DND-41 (cell line): ENCODE data around the gene KRT6B.
"Not testable (repeated sequence)": the region's sequence is repeated elsewhere in the genome, so short reads cannot be mapped to it uniquely, and the experiment has no call there.

ENCODE experiments used
- ATAC-seq: fragments of 200-7000 bp; cut with Tn5 transposase; 3 replicates; pipeline ENCODE4 v1.9.1; 2021; ENCODE audit warnings: low read depth; ENCODE audit not compliant: insufficient read depth
- DNase-seq: peaks from one replicate; pipeline ENCODE4 v3.0.0-alpha.2; 2020
- H2AFZ ChIP-seq: 2 replicates; pipeline ENCODE4 v1.6.0; 2012; ENCODE audit warnings: low read depth, low read length
- H3K27ac ChIP-seq: 2 replicates; pipeline ENCODE4 v1.5.1; 2012; ENCODE audit warnings: low read length, inconsistent platforms
- H3K27me3 ChIP-seq: fragments of 200-600 bp; sonication (generic); 2 replicates; pipeline ENCODE4 v1.6.0; 2012; ENCODE audit warnings: low read length, mild to moderate bottlenecking, inconsistent platforms; ENCODE audit not compliant: insufficient read depth, poor library complexity
- H3K36me3 ChIP-seq: 2 replicates; pipeline ENCODE4 v1.5.1; 2012; ENCODE audit warnings: low read length, inconsistent platforms; ENCODE audit not compliant: insufficient read depth
- H3K4me1 ChIP-seq: 2 replicates; pipeline ENCODE4 v1.5.1; 2012; ENCODE audit warnings: mild to moderate bottlenecking, low read length; ENCODE audit not compliant: insufficient read depth
- H3K4me2 ChIP-seq: 2 replicates; pipeline ENCODE4 v1.6.0; 2012; ENCODE audit warnings: mild to moderate bottlenecking, moderate library complexity, low read length, inconsistent platforms; ENCODE audit not compliant: insufficient read depth
- H3K4me3 ChIP-seq, 2 experiments: fragments of 200-600 bp in 1 of 2; shearing (Covaris generic) in 1 of 2; 2 replicates each; pipeline ENCODE4 v1.5.1; 2012 to 2016; ENCODE audit warnings: inconsistent platforms in 2 of 2, low read length in 2 of 2, mild to moderate bottlenecking in 2 of 2, low read depth in 1 of 2, moderate library complexity in 1 of 2
- H3K79me2 ChIP-seq: 2 replicates; pipeline ENCODE4 v1.6.0; 2012; ENCODE audit warnings: low read length, inconsistent platforms; ENCODE audit not compliant: insufficient read depth
- H3K9ac ChIP-seq: 2 replicates; pipeline ENCODE4 v1.6.0; 2012; ENCODE audit warnings: low read depth, mild to moderate bottlenecking, inconsistent platforms, low read length, moderate library complexity
- H3K9me3 ChIP-seq: 2 replicates; pipeline ENCODE4 v1.5.1; 2012; ENCODE audit warnings: low read length, moderate library complexity, mild to moderate bottlenecking, inconsistent platforms; ENCODE audit not compliant: insufficient read depth, severe bottlenecking
- H4K20me1 ChIP-seq: 2 replicates; pipeline ENCODE4 v1.6.0; 2012; ENCODE audit warnings: low read length; ENCODE audit not compliant: insufficient read depth
- CTCF ChIP-seq: IDR thresholded peaks from 2 replicates; pipeline ENCODE4 v1.5.1; 2012; ENCODE audit warnings: borderline replicate concordance, low read length, moderate library complexity, mild to moderate bottlenecking; ENCODE audit not compliant: poor library complexity, severe bottlenecking; ENCODE audit errors: extremely low read depth
- EZH2 ChIP-seq: IDR thresholded peaks from 3 replicates; pipeline ENCODE4 v1.6.1; 2012; ENCODE audit warnings: borderline replicate concordance, low read depth, mild to moderate bottlenecking, moderate library complexity, low read length, inconsistent platforms; ENCODE audit not compliant: severe bottlenecking

The KRT6B gene

GRCh38 chr12:52454411-52455201 is 2.7 kb upstream of the KRT6B start:
- Histone ChIP-seq H3K36me3 (no peaks in the 10 kb centered on the region), H3K27me3 (peaks cover 26% of the 10 kb centered on the region), H3K4me3 (no peak overlapping the region), H2AFZ (no peak overlapping the region), H3K9me3 (no peaks in the 10 kb centered on the region), H3K27ac (no peak overlapping the region), H3K79me2 (no peaks in the 10 kb centered on the region), H3K9ac (no peak overlapping the region), H3K4me2 (no peak overlapping the region), H4K20me1 (no peaks in the 10 kb centered on the region), H3K4me1 (no peaks in the 10 kb centered on the region)
- ATAC-seq (no peak), DNase-seq (no peak)
- TF ChIP-seq EZH2 (no peak), CTCF (no peak)

DNA sequence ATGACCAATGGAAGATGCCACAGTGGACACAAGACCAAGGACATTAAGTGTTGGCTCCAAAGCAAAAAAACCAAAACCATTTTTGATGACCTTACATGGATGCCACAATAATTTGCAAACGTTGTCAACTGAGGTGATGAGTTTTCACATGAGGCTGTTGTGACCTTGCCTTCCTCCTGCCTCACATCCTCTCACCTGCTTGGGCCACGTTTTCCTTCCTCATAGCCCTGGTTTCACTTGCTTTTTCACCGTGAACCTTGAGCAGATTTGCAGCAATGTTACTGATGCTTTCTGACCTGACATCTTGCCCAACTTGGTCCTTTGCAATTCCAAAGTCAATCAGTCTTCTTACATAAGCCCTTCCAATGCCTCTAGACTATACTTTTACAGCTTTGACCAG is 3.7 kb downstream of the KRT6B start:
- Histone ChIP-seq H3K4me2 (no peak overlapping the region), H3K27ac (no peak overlapping the region), H3K4me1 (no peaks in the 10 kb centered on the region), H2AFZ (no peak overlapping the region), H3K36me3 (no peaks in the 10 kb centered on the region), H3K9me3 (no peaks in the 10 kb centered on the region), H3K27me3 (peaks cover 9% of the 10 kb centered on the region), H4K20me1 (no peaks in the 10 kb centered on the region), H3K4me3 (no peak overlapping the region), H3K9ac (no peak overlapping the region), H3K79me2 (no peaks in the 10 kb centered on the region)
- no peak for DNase-seq
- no peak for TF ChIP-seq CTCF
- TF ChIP-seq EZH2 = no peak
- ATAC-seq = no peak

GRCh38 chr12:52447196-52447595 is 4.8 kb downstream of the KRT6B start:
- not testable (repeated sequence) for DNase-seq, H3K4me1 ChIP-seq, H3K27ac ChIP-seq, H2AFZ ChIP-seq, H3K79me2 ChIP-seq, ATAC-seq, H3K9me3 ChIP-seq, H3K9ac ChIP-seq, H3K4me3 ChIP-seq, H3K36me3 ChIP-seq, H3K4me2 ChIP-seq, H4K20me1 ChIP-seq
- H3K27me3 ChIP-seq = peaks cover 11% of the 10 kb centered on the region

GRCh38 chr12:52446367-52447045 is 5.4 kb downstream of the KRT6B start:
- ATAC-seq (no peak), DNase-seq (no peak)
- no peak overlapping the region for H3K4me3 ChIP-seq
- no peaks in the 10 kb centered on the region for H3K79me2 ChIP-seq
- no peak overlapping the region for H3K9ac ChIP-seq
- H3K27ac ChIP-seq = no peak overlapping the region
- H3K9me3 ChIP-seq = no peaks in the 10 kb centered on the region
- no peak overlapping the region for H3K4me2 ChIP-seq
- H3K4me1 ChIP-seq = no peaks in the 10 kb centered on the region
- no peak overlapping the region for H2AFZ ChIP-seq
- H4K20me1 ChIP-seq = no peaks in the 10 kb centered on the region
- peaks cover 13% of the 10 kb centered on the region for H3K27me3 ChIP-seq
- no peaks in the 10 kb centered on the region for H3K36me3 ChIP-seq
- TF ChIP-seq CTCF (no peak), EZH2 (no peak)
